Measurements from ENCODE around the gene NCAPH2.

GRCh38 chr22:50523806-50524675 lies 16.0 kb downstream of the NCAPH2 start:
- no peak for TF ChIP-seq POLR2A (IDR thresholded peaks at IDR 0.05)
- TF ChIP-seq CTCF (IDR thresholded peaks at IDR 0.05): no peak
- no peak for TF ChIP-seq EP300 (IDR thresholded peaks at IDR 0.05)
- no peak for TF ChIP-seq POLR2AphosphoS5 (IDR thresholded peaks at IDR 0.05)
